Adrenal gland (tissue), 12 donors: Measurements from ENCODE around the gene GPX8. TPM values are rescaled to one million over a fixed set of nuclear protein-coding genes. Genes with fewer than 3 reads are reported as not detected.

Experiments
- DNase-seq, 7 donors: peaks; one replicate each; pipeline ENCODE4 v3.0.0-alpha.2; 2019 to 2020
- H3K27ac ChIP-seq, 5 donors: fragments of 200-600 bp; sonication (generic) in 4 of 5; 1 replicate in 3 of 5; 2 replicates in 2 of 5; pipeline versions ENCODE4 v1.5.1 to v1.8.0; 2016 to 2020; ENCODE audit warnings: mild to moderate bottlenecking in 1 of 5
- H3K27me3 ChIP-seq: fragments of 200-600 bp; 2 replicates; pipeline ENCODE4 v1.8.0; 2021
- H3K36me3 ChIP-seq, 2 donors: fragments of 200-600 bp; replicated peaks in 1 of 2; 1 replicate in 1 of 2; 2 replicates in 1 of 2; pipeline versions ENCODE4 v1.5.1 to v1.8.0; 2018 to 2022
- H3K4me1 ChIP-seq, 2 donors: fragments of 200-600 bp; replicated peaks in 1 of 2; 1 replicate in 1 of 2; 2 replicates in 1 of 2; pipeline versions ENCODE4 v1.5.1 to v1.8.0; 2018 to 2021
- H3K4me3 ChIP-seq, 4 donors: fragments of 200-600 bp; sonication (generic) in 3 of 4; one replicate each; pipeline ENCODE4 v1.5.1; 2016 to 2018
- H3K9me3 ChIP-seq, 3 donors: fragments of 200-600 bp; sonication (generic) in 1 of 3; replicated peaks in 1 of 3; 1 replicate in 2 of 3; 2 replicates in 1 of 3; pipeline versions ENCODE4 v1.5.1 to v1.8.0; 2016 to 2021
- CTCF ChIP-seq, 6 experiments: fragments of 450-650 bp in 4 of 6; fragments of 200-600 bp in 2 of 6; sonication (generic) in 1 of 6; IDR thresholded peaks; 1 replicate in 5 of 6; 2 replicates in 1 of 6; pipeline versions ENCODE4 v1.5.1 to v1.8.0; 2016 to 2021; ENCODE audit warnings: antibody characterized with exemption in 6 of 6, mild to moderate bottlenecking in 2 of 6, moderate library complexity in 1 of 6
- POLR2A ChIP-seq, 2 donors: fragments of 450-650 bp; IDR thresholded peaks; one replicate each; pipeline ENCODE4 v1.6.1; 2017; ENCODE audit warnings: antibody characterized with exemption in 2 of 2, mild to moderate bottlenecking in 2 of 2, moderate library complexity in 1 of 2
- WGBS, 4 donors: extraction: QIAGEN DNeasy Blood & Tissue Kit in 2 of 4; methylation state at CpG; one replicate each; pipeline versions ENCODE4 v1.1.5 to v1.1.7; 2013 to 2017; 5-methylcytosine and 5-hydroxymethylcytosine counted together
- intact Hi-C, 2 donors: fragments of 100-400 bp; cut with DNase I; formaldehyde crosslinking; loops; one replicate each; pipeline versions ENCODE4 v1.14.1 to v1.15.0; 2022 to 2023
- polyA plus RNA-seq, 3 donors: library from polyadenylated mRNA; stranded (reverse); fragments of 200-250 nt in 2 of 3; fragments of 350-450 nt in 1 of 3; fragmentation: Illumina TruSeq in 1 of 3; extraction: RNeasy Lipid Tissue Mini Kit (QIAGEN cat#74804) in 1 of 3; gene quantifications; one replicate each; pipeline ENCODE4 v1.2.3, GENCODE V29; 2013 to 2014
- total RNA-seq, 9 donors: library from RNA; depleted of rRNA in 4 of 9; stranded (reverse); fragments of >200 nt in 4 of 9; fragments of 120-200 nt in 1 of 9; fragmentation: NEBNext Ultra II Directional in 1 of 9; extraction: Animal tissue kit (Norgen Biotek cat#: 25700) in 1 of 9; gene quantifications; one replicate each; pipeline versions ENCODE4 v1.1.0 to v1.2.4, GENCODE V29; 2013 to 2023
- donor health status: healthy with polysubstance abuse.
- donor health status: Bipolar disorder and iron deficiency.
- donor health status: DM: yes; HTN: yes; CAD: no.
- donor health status: DM: no; HTN: no; CAD: no.
- donor health status: DM: no; HTN: no; CAD: no.
- donor health status: DM: yes; HTN: yes; CAD: no.

Gene GPX8
- total and polyA plus RNA-seq, 12 donors = 6.1 to 47.6 (median 15.7) TPM

GRCh38 chr5:55114061-55114460 is 45.9 kb upstream of the GPX8 start:
- intact Hi-C loops = no loop called here

GRCh38 chr5:55123365-55123764 is 36.6 kb upstream of the GPX8 start:
- Histone ChIP-seq H3K4me3 (no peak overlapping the region), H3K9me3 (no peaks in the 10 kb centered on the region), H3K4me1 (no peaks in the 10 kb centered on the region), H3K27me3 (peaks cover 5% of the 10 kb centered on the region), H3K36me3 (no peaks in the 10 kb centered on the region), H3K27ac (no peak overlapping the region)
- TF ChIP-seq CTCF (IDR thresholded peaks at IDR 0.05) = no peak
- TF ChIP-seq POLR2A (IDR thresholded peaks at IDR 0.05) = no peak
- intact Hi-C loops = no loop called here
- WGBS, 4 donors = 72 to 79% (median 77%) methylated on average over 3 of the region's 3 CpGs
- DNase-seq = no peak

More at GRCh38 chr5:55114061-55114460, 45.9 kb upstream of the GPX8 start:
- Histone ChIP-seq H3K4me1 (no peaks in the 10 kb centered on the region), H3K27me3 (no peaks in the 10 kb centered on the region), H3K4me3 (no peak overlapping the region), H3K9me3 (no peaks in the 10 kb centered on the region), H3K27ac (no peak overlapping the region), H3K36me3 (no peaks in the 10 kb centered on the region)
- TF ChIP-seq POLR2A (IDR thresholded peaks at IDR 0.05) (no peak), CTCF (IDR thresholded peaks at IDR 0.05) (no peak)
- DNase-seq = no peak
- WGBS, 4 donors = 73 to 84% (median 82%) methylated on average over 3 of the region's 3 CpGs

- TF ChIP-seq CTCF (IDR thresholded peaks at IDR 0.05) (no peak), POLR2A (IDR thresholded peaks at IDR 0.05) (no peak)
- DNase-seq = no peak
- Histone ChIP-seq H3K4me1 (no peaks in the 10 kb centered on the region), H3K36me3 (no peaks in the 10 kb centered on the region), H3K4me3 (no peak overlapping the region), H3K9me3 (peaks cover 0 to 4% (median 0%) of the 10 kb centered on the region in 3 donors), H3K27ac (no peak overlapping the region), H3K27me3 (no peaks in the 10 kb centered on the region)
- intact Hi-C loops = no loop called here
- 79 to 84% (median 82%) methylated on average over 5 of the region's 5 CpGs for WGBS, 4 donors
Measured at GRCh38 chr5:55134053-55134722, 25.8 kb upstream of the GPX8 start.

- Histone ChIP-seq H3K4me3 (no peak overlapping the region), H3K27me3 (no peaks in the 10 kb centered on the region), H3K9me3 (no peaks in the 10 kb centered on the region), H3K36me3 (no peaks in the 10 kb centered on the region), H3K4me1 (no peaks in the 10 kb centered on the region), H3K27ac (no peak overlapping the region)
- intact Hi-C loops = no loop called here
- 58 to 65% (median 61%) methylated on average over 3 of the region's 3 CpGs for WGBS, 4 donors
- TF ChIP-seq CTCF (IDR thresholded peaks at IDR 0.05) (no peak), POLR2A (IDR thresholded peaks at IDR 0.05) (no peak)
- no peak for DNase-seq
Measured at GRCh38 chr5:55136521-55136920, 23.4 kb upstream of the GPX8 start.
